Activated naive CD8-positive, alpha-beta T cell treated with anti-CD3 and anti-CD28 coated beads, Interleukin-2, amount 10 ng/mL, durations not matched to agents 7 days and 5 days (primary cell): ENCODE data around the gene GREM2. TPM values are rescaled to one million over a fixed set of nuclear protein-coding genes. Genes with fewer than 3 reads are reported as not detected.

Source experiments
- ATAC-seq: fragments of 150-1000 bp; cut with Tn5 transposase; one replicate; pipeline ENCODE4 v1.10.0; 2021; ENCODE audit warnings: low read depth, moderate library complexity
- POLR2A ChIA-PET: fragments of 350-600 bp; sonication (Branson Sonifier 250); formaldehyde crosslinking; loops from one replicate; lab custom pipeline; 2021; ENCODE audit warnings: antibody characterized with exemption; lab: Charles Lee
- DNase-seq: peaks from one replicate; pipeline ENCODE4 v3.0.0; 2021
- H3K27ac Mint-ChIP-seq: one replicate; pipeline ENCODE4 v1.8.0; 2022; ENCODE audit warnings: mild to moderate bottlenecking, mixed read lengths
- H3K27me3 Mint-ChIP-seq: one replicate; pipeline ENCODE4 v1.8.0; 2022; ENCODE audit warnings: mild to moderate bottlenecking, moderate library complexity, mixed read lengths
- H3K36me3 Mint-ChIP-seq: one replicate; pipeline ENCODE4 v1.8.0; 2021; ENCODE audit warnings: mild to moderate bottlenecking, mixed read lengths
- H3K4me1 Mint-ChIP-seq: one replicate; pipeline ENCODE4 v1.8.0; 2021; ENCODE audit warnings: mixed read lengths
- H3K4me3 Mint-ChIP-seq: one replicate; pipeline ENCODE4 v1.8.0; 2022; ENCODE audit warnings: mild to moderate bottlenecking, moderate library complexity, mixed read lengths
- H3K9me3 Mint-ChIP-seq: one replicate; pipeline ENCODE4 v1.8.0; 2021; ENCODE audit warnings: mixed read lengths
- total RNA-seq, 2 experiments: library from RNA; stranded (reverse); gene quantifications; one replicate each; pipeline ENCODE4 v1.2.3, GENCODE V29; 2021

Gene GREM2
- total RNA-seq, 2 experiments from 2014 or later, result not detected

DNA sequence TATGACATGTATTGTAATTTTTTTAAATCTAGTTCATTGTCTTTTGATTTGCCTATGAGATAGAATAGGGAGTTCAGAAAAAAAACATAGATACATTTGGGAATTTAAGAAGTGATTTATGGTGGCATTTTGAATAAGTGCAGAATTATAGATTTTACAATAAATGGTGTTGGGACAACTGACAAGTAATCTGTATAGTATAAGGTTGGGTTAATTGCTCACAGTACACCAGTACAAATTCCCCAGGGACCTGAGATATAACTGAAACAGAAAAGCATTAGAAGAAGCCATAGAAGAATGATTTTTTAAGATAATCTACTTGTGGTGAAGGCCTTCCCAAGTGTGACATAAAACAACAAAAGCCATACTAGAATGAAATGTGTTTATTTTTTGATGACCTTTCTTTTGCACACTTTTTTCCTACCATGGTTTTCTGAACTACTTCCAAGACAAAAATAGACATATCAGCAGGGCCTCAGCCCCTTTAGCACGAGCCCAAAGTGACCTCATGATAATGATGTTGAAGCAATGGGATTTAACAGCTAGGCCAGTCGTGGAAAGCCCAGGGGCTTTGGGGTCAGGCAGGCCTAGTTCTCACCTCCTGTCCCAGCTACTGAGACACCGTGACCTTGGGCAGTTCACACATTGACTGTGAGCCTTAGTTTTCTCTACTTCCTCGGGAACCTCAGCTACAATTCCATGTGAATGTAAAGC lies 87.4 kb downstream of the GREM2 start:
- H3K36me3 Mint-ChIP-seq, result no peaks in the 10 kb centered on the region
- H3K4me1 Mint-ChIP-seq, result no peaks in the 10 kb centered on the region
- H3K27me3 Mint-ChIP-seq, result no peaks in the 10 kb centered on the region
- no peak for ATAC-seq
- no peak overlapping the region for H3K4me3 Mint-ChIP-seq
- DNase-seq, result no peak
- H3K9me3 Mint-ChIP-seq, result peaks cover 3% of the 10 kb centered on the region
- POLR2A ChIA-PET, result no interaction called here
- H3K27ac Mint-ChIP-seq, result no peak overlapping the region

DNA sequence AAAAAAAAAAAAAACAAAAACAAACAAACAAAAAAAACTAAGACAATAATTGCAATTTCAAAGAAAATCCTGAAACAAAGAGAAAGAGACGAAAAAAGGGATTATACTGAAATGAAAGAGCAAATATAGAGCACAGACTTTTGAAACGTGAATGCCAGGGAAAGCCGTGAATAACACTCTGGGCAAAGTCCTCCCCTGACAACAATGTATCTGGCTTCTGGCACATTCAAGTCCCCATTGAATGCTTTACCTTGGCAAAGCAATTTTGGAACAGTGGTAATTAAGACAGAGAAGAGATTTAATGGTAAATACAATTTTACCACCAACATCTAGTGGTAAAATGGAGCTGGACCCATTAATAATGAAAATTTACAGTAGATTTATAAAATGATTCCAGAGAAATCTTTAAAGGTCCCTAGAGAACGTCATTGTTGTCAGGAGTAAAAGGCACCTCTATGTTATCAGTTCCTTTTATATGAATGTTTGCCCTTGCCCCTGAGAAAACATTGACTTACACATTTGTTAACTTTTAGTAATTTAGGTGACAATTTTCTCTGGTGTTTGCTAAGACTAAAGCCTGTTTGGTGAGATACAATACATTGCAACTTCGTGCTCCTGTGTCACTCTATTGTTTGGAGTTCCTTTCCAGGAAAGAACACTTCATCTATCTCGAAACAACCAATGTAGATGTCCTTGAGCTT lies 89.7 kb downstream of the GREM2 start:
- Mint-ChIP-seq H3K4me3 (no peak overlapping the region), H3K9me3 (peaks cover 3% of the 10 kb centered on the region), H3K4me1 (no peaks in the 10 kb centered on the region), H3K27me3 (no peaks in the 10 kb centered on the region), H3K27ac (no peak overlapping the region), H3K36me3 (no peaks in the 10 kb centered on the region)
- DNase-seq (no peak), ATAC-seq (no peak)
- POLR2A ChIA-PET, result no interaction called here

DNA sequence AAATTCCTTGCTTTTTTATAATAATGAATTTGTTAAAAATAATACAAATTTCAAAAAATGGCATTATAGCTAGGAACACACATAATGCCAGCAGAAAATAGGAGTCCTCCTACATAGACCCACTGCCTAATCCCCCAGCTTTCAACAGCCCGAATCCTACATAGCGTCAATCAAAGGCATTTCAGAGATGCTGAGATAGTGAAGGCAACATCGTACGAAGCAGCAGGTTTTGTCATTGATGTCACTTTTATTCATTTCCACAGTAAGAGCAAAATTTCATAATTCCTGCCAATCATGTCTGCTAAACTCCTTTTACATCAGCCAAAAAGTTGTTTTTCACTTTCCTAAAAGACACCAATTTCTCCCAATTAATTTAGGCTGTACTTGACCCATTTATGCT lies 94.1 kb downstream of the GREM2 start:
- H3K9me3 Mint-ChIP-seq, result peaks cover 3% of the 10 kb centered on the region
- POLR2A ChIA-PET, result no interaction called here
- ATAC-seq, result no peak
- H3K4me1 Mint-ChIP-seq, result no peaks in the 10 kb centered on the region
- H3K36me3 Mint-ChIP-seq, result no peaks in the 10 kb centered on the region
- H3K27me3 Mint-ChIP-seq, result no peaks in the 10 kb centered on the region
- DNase-seq, result no peak
- no peak overlapping the region for H3K4me3 Mint-ChIP-seq
- H3K27ac Mint-ChIP-seq, result no peak overlapping the region

DNA sequence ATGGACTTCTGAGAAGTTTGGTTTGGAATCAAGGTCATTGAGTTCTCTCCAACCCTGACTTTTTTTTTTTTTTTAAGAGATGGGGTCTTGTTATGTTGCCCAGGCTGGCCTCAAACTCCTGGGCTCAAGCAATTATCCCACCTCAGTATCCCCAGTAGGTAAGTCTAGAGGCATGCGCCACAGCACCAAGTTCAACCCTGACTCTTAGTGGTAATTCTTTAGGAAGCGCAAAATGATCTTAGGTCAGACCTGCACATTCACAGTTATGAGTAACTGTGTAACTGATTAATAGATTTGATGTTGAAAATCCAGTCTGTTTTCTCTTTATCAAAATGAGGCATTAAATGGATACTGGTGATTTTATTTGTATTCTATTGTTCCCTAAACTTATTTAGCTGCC lies 95.9 kb downstream of the GREM2 start:
- no peak for ATAC-seq
- Mint-ChIP-seq H3K27me3 (no peaks in the 10 kb centered on the region), H3K4me3 (no peak overlapping the region), H3K9me3 (peaks cover 3% of the 10 kb centered on the region), H3K4me1 (no peaks in the 10 kb centered on the region), H3K27ac (no peak overlapping the region), H3K36me3 (no peaks in the 10 kb centered on the region)
- POLR2A ChIA-PET, result no interaction called here
- no peak for DNase-seq

DNA sequence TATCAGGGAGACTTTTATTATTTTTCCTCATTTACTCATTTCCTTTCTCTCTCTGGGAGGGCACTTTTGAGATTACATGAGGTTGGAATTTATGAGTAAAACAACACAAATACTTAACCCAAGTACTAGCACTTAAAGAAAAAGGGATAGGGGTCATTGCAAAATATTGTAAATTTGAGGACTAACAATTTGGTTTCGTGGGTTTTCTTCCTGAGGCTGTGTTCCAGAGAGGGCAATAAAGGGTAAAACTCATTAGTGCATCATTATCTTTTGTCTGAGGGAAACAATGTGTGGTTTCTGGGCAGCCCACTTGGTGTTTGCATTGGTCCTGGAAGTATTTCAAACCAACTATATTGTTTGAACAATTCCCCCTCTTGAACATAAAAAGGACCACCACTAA lies 96.5 kb downstream of the GREM2 start:
- Mint-ChIP-seq H3K4me3 (no peak overlapping the region), H3K9me3 (no peaks in the 10 kb centered on the region), H3K27me3 (no peaks in the 10 kb centered on the region), H3K36me3 (no peaks in the 10 kb centered on the region), H3K4me1 (no peaks in the 10 kb centered on the region), H3K27ac (no peak overlapping the region)
- no peak for DNase-seq
- no peak for ATAC-seq
- POLR2A ChIA-PET, result no interaction called here

DNA sequence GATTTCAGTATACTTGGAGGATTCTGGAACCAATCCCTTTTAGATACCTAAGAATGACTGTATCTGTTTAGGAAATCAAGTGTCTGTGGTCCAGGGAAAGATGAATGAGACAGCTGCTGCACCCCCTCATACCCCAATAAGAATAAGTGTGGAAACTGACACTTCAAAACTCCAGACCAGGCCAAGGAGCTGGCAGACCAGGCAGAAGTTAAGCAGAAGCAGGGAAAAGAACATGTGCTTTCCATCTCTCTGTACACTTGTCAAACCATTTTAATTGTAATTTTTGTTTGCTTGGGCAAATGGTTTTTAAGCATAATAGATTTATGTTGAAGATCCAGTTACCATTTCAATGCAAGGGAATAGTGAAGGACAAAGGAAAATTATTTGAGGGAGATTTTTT lies 100.2 kb downstream of the GREM2 start:
- H3K4me3 Mint-ChIP-seq, result no peak overlapping the region
- ATAC-seq (no peak), DNase-seq (no peak)
- no peaks in the 10 kb centered on the region for H3K9me3 Mint-ChIP-seq
- no peaks in the 10 kb centered on the region for H3K36me3 Mint-ChIP-seq
- POLR2A ChIA-PET, result no interaction called here
- no peak overlapping the region for H3K27ac Mint-ChIP-seq
- no peaks in the 10 kb centered on the region for H3K4me1 Mint-ChIP-seq
- no peaks in the 10 kb centered on the region for H3K27me3 Mint-ChIP-seq

DNA sequence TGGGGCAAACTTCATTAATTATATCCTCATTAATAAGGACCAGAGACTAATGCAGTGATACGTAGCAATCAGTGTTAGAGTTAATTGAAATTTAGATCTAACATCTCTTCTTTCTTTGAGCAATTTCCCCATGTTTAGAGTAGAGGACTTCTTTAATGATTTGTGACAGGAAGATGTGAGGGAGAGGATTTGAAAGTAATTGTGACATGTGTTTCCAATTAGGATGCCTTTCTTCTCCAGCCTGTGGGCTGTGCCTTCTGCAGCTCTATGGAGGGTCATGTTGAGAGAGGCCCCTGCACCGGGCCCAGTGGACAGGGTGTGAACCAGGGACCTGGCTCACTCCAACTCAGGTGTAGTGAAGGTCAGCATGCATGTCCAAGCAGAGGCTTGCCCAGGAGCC lies 103.0 kb downstream of the GREM2 start:
- POLR2A ChIA-PET, result no interaction called here
- no peak for ATAC-seq
- no peak for DNase-seq

DNA sequence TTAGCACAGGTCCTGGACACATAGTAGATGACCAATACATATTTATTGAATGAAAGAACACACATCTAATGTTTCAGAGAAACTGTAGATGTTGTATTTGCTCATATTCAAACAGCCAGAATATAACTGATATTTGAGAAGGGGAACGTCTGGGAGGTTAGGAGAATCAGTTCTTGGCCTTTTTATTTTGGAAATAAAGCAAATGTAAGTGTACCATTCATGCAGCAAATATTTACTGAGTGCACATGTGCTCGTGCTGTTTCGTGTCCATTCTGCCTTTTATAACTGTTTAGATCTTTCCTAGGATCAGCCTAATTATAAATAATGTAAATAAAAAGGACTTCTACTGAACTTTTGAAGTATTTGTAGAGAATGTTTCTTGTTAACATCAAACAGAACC lies 103.8 kb downstream of the GREM2 start:
- no peaks in the 10 kb centered on the region for H3K9me3 Mint-ChIP-seq
- no peaks in the 10 kb centered on the region for H3K36me3 Mint-ChIP-seq
- ATAC-seq (no peak), DNase-seq (no peak)
- POLR2A ChIA-PET, result no interaction called here
- no peak overlapping the region for H3K27ac Mint-ChIP-seq
- no peaks in the 10 kb centered on the region for H3K4me1 Mint-ChIP-seq
- no peaks in the 10 kb centered on the region for H3K27me3 Mint-ChIP-seq
- no peak overlapping the region for H3K4me3 Mint-ChIP-seq

More for the DNA sequence above, 103.0 kb downstream of the GREM2 start:
- H3K36me3 Mint-ChIP-seq, result no peaks in the 10 kb centered on the region
- no peaks in the 10 kb centered on the region for H3K9me3 Mint-ChIP-seq
- H3K4me3 Mint-ChIP-seq, result no peak overlapping the region
- H3K4me1 Mint-ChIP-seq, result no peaks in the 10 kb centered on the region
- no peaks in the 10 kb centered on the region for H3K27me3 Mint-ChIP-seq
- H3K27ac Mint-ChIP-seq, result no peak overlapping the region

DNA sequence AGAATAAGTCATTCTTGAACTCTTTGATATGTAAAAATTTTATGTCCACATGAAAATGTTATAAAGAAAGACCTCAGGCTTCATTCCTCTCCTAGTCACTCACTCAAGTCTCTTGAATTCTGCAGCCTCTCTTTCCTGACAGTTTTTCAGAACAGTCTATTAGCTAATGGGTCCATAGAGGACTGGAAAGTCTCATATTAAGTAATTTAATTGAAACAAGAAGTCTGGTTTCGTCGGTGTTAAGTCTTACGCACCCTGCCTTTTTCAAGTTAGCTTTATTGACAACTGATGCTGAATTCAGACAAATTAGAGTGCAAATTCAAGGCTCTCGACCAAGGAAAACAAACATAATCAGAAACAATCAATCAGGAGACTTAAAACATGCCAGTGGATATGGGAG lies 105.8 kb downstream of the GREM2 start:
- H3K4me3 Mint-ChIP-seq, result no peak overlapping the region
- no peaks in the 10 kb centered on the region for H3K27me3 Mint-ChIP-seq
- no peak overlapping the region for H3K27ac Mint-ChIP-seq
- POLR2A ChIA-PET, result no interaction called here
- H3K4me1 Mint-ChIP-seq, result no peaks in the 10 kb centered on the region
- ATAC-seq, result no peak
- H3K9me3 Mint-ChIP-seq, result no peaks in the 10 kb centered on the region
- no peak for DNase-seq
- H3K36me3 Mint-ChIP-seq, result no peaks in the 10 kb centered on the region

DNA sequence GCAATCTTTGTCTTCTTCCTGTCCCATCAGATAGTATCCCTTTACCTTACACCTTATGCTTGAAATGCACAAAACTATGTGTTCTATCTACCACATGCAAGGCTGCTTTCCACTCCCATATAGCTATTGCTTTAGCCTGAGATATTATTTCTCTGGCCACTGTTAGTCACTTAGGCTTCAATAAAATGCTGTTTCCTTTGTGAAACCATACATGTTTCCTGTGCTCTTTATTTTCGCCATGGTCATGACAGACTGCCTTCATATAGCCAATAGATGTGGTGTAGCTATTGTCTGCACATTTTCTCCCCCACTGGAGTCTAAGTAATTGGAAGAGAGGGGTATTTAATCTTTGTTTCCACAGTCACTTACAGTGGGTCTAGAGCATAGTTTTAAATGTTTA lies 108.4 kb downstream of the GREM2 start:
- Mint-ChIP-seq H3K27me3 (no peaks in the 10 kb centered on the region), H3K4me1 (no peaks in the 10 kb centered on the region), H3K27ac (no peak overlapping the region), H3K9me3 (peaks cover 3% of the 10 kb centered on the region), H3K36me3 (no peaks in the 10 kb centered on the region), H3K4me3 (no peak overlapping the region)
- DNase-seq (no peak), ATAC-seq (no peak)
- POLR2A ChIA-PET, result no interaction called here

DNA sequence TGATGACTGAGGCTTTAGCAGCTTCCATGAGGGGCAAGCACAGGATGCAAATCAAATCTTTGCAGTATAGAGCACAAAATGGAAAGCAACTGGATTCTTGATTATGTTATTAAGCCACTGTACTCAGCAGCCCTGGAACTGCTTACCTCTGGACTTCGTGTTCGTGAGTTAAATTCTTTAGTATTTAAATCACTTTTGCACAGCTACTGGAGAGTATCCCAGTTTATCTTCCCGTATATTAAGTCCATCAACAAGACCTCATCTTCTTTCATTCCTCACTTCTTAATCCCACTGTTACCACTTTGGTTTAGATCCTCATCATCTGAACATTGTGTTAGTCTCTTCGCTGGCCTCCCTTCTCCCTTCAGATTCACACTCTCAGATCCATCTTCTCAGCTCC lies 108.9 kb downstream of the GREM2 start:
- DNase-seq (no peak), ATAC-seq (no peak)
- no peaks in the 10 kb centered on the region for H3K4me1 Mint-ChIP-seq
- POLR2A ChIA-PET, result no interaction called here
- no peaks in the 10 kb centered on the region for H3K27me3 Mint-ChIP-seq
- no peak overlapping the region for H3K27ac Mint-ChIP-seq
- peaks cover 3% of the 10 kb centered on the region for H3K9me3 Mint-ChIP-seq
- H3K36me3 Mint-ChIP-seq, result no peaks in the 10 kb centered on the region
- no peak overlapping the region for H3K4me3 Mint-ChIP-seq

DNA sequence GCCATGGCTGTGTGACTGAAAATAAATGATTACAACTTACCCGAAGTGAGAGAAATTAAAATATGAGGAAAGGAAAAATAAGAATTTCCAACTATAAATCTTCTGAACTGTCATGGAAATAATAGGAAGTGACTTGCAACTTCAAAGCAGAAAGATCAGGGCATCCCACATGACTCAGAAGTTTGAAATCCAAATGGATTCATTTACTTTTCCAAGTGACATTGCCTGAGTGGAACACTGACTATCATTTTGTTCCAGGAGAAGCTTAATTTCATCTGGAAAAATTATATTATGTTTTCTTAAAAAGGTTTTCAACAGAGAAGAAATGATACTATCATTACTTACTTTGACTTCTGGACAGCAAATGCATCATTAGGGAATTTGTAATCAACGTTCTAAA lies 110.8 kb downstream of the GREM2 start:
- H3K9me3 Mint-ChIP-seq, result peaks cover 3% of the 10 kb centered on the region

DNA sequence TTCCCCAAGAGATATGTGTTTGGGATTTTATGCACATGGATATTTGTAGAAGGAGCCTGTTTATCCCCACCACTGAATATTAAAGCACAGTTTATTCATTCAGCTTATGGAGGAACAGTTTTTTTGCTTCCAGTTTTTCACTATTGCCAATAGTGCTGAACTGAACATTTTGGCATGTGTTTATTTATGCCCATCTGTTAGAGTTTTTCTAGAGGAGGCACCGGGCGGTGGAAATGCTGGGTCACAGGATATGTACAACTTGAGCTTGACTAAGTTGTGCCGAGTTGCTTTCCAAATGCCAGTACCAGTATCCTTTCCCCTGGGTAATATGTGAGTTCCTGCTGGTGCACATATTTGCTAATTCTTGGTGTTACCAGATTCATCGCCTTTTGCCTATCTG lies 111.3 kb downstream of the GREM2 start:
- Mint-ChIP-seq H3K4me3 (no peak overlapping the region), H3K36me3 (no peaks in the 10 kb centered on the region), H3K4me1 (no peaks in the 10 kb centered on the region), H3K9me3 (peaks cover 3% of the 10 kb centered on the region), H3K27me3 (no peaks in the 10 kb centered on the region), H3K27ac (no peak overlapping the region)
- POLR2A ChIA-PET, result no interaction called here
- ATAC-seq (no peak), DNase-seq (no peak)

More for the DNA sequence above, 110.8 kb downstream of the GREM2 start:
- Mint-ChIP-seq H3K4me3 (no peak overlapping the region), H3K27ac (no peak overlapping the region), H3K36me3 (no peaks in the 10 kb centered on the region), H3K4me1 (no peaks in the 10 kb centered on the region), H3K27me3 (no peaks in the 10 kb centered on the region)
- DNase-seq (no peak), ATAC-seq (no peak)
- POLR2A ChIA-PET, result no interaction called here

DNA sequence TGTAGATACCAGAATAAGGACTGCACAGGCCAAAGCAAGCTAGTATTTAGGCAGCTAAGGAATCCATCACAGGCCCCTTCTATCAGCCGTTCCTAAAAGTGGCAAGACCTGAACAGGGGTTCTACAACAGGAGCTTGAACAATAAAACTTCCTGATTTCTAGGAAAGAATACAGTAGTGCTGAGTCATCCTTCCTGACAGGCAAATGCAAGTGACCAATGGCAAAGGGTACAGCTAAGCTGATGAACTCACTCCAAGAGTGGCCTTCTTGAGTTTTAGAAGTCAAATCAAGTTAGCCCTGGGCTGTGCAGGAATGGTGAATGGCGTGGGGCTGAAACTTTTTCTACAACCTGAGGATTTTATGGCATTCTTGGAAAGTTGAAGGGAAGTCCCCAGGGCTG lies 112.9 kb downstream of the GREM2 start:
- DNase-seq (no peak), ATAC-seq (no peak)
- POLR2A ChIA-PET, result no interaction called here
- no peaks in the 10 kb centered on the region for H3K27me3 Mint-ChIP-seq
- H3K4me1 Mint-ChIP-seq, result no peaks in the 10 kb centered on the region
- H3K4me3 Mint-ChIP-seq, result no peak overlapping the region
- no peak overlapping the region for H3K27ac Mint-ChIP-seq
- H3K36me3 Mint-ChIP-seq, result no peaks in the 10 kb centered on the region
- H3K9me3 Mint-ChIP-seq, result peaks cover 3% of the 10 kb centered on the region
